Body of pancreas (tissue), 4 donors: ENCODE data around the gene S100A13. TPM values are rescaled to one million over a fixed set of nuclear protein-coding genes. Genes with fewer than 3 reads are reported as not detected.

ENCODE experiments used
- ATAC-seq: fragments of 150-250 bp; one replicate; pipeline ENCODE4 v1.9.1; 2016
- DNase-seq, 4 donors: peaks; one replicate each; pipeline ENCODE4 v3.0.0-alpha.2; 2019
- H3K27ac ChIP-seq, 4 donors: fragments of 200-600 bp; sonication (generic); 1 replicate in 3 of 4; 2 replicates in 1 of 4; pipeline versions ENCODE4 v1.5.1 to v1.6.1; 2016 to 2019; ENCODE audit warnings: mild to moderate bottlenecking in 1 of 4, mixed read lengths in 1 of 4, moderate library complexity in 1 of 4
- H3K27me3 ChIP-seq, 2 donors: fragments of 200-600 bp; sonication (generic); one replicate each; pipeline ENCODE4 v1.6.0; 2016; ENCODE audit warnings: mild to moderate bottlenecking in 1 of 2
- H3K36me3 ChIP-seq, 2 donors: fragments of 200-600 bp; sonication (generic); replicated peaks in 1 of 2; 2 replicates each; pipeline ENCODE4 v1.5.1; 2016; ENCODE audit warnings: low read depth in 2 of 2; ENCODE audit not compliant: insufficient read depth in 1 of 2
- H3K4me1 ChIP-seq: fragments of 200-600 bp; sonication (generic); one replicate; pipeline ENCODE4 v1.6.0; 2016
- H3K4me3 ChIP-seq, 2 donors: fragments of 200-600 bp; sonication (generic); 1 replicate in 1 of 2; 2 replicates in 1 of 2; pipeline ENCODE4 v1.5.1; 2016 to 2019
- H3K9me3 ChIP-seq, 3 donors: fragments of 200-600 bp; sonication (generic); 1 replicate in 2 of 3; 2 replicates in 1 of 3; pipeline ENCODE4 v1.5.1; 2016
- POLR2A ChIP-seq, 3 donors: fragments of 450-650 bp; IDR thresholded peaks; one replicate each; pipeline ENCODE4 v1.6.1; 2016; ENCODE audit warnings: antibody characterized with exemption in 3 of 3, mild to moderate bottlenecking in 2 of 3
- WGBS, 2 donors: methylation state at CpG; one replicate each; pipeline ENCODE4 v1.1.5; 2017; 5-methylcytosine and 5-hydroxymethylcytosine counted together
- intact Hi-C: fragments of 100-400 bp; cut with DNase I; formaldehyde crosslinking; loops from one replicate; pipeline ENCODE4 v1.15.1; 2023
- total RNA-seq, 2 donors: library from RNA; depleted of rRNA; stranded (reverse); fragments of >200 nt; gene quantifications; one replicate each; pipeline ENCODE4 v1.1.0, GENCODE V29; 2016
- TF ChIP-seq, protein P1 (sequence below), 7 experiments: fragments of 450-650 bp in 4 of 7; fragments of 200-600 bp in 3 of 7; sonication (generic) in 3 of 7; IDR thresholded peaks; one replicate each; pipeline ENCODE4 v1.5.1; 2016 to 2019; ENCODE audit warnings: antibody characterized with exemption in 7 of 7

Gene S100A13
- total RNA-seq, 2 donors from 2014 or later = 65.3 to 88.7 TPM

- Histone ChIP-seq H3K27me3 (no peaks in the 10 kb centered on the region), H3K27ac (peak overlapping the region; percentile 75 to 83 (median 80)), H3K9me3 (no peaks in the 10 kb centered on the region), H3K4me1 (peaks cover 61% of the 10 kb centered on the region), H3K36me3 (peaks cover 9 to 13% of the 10 kb centered on the region in 2 donors), H3K4me3 (no peak overlapping the region)
- TF ChIP-seq, protein P1, sequence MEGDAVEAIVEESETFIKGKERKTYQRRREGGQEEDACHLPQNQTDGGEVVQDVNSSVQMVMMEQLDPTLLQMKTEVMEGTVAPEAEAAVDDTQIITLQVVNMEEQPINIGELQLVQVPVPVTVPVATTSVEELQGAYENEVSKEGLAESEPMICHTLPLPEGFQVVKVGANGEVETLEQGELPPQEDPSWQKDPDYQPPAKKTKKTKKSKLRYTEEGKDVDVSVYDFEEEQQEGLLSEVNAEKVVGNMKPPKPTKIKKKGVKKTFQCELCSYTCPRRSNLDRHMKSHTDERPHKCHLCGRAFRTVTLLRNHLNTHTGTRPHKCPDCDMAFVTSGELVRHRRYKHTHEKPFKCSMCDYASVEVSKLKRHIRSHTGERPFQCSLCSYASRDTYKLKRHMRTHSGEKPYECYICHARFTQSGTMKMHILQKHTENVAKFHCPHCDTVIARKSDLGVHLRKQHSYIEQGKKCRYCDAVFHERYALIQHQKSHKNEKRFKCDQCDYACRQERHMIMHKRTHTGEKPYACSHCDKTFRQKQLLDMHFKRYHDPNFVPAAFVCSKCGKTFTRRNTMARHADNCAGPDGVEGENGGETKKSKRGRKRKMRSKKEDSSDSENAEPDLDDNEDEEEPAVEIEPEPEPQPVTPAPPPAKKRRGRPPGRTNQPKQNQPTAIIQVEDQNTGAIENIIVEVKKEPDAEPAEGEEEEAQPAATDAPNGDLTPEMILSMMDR (IDR thresholded peaks at IDR 0.05) = no peak
- TF ChIP-seq POLR2A (IDR thresholded peaks at IDR 0.05) = peak in 1 of 3 donors; percentile 5
- 11 to 15% methylated on average over 3 of the region's 3 CpGs for WGBS, 2 donors
- DNase-seq (peak in 3 of 4 donors; percentile 46 to 68 (median 63)), ATAC-seq (peak; percentile 12)
- intact Hi-C loops = no loop called here
Measured at GRCh38 chr1:153649137-153649862, 22.0 kb upstream of the S100A13 start.

- TF ChIP-seq, protein P1 (IDR thresholded peaks at IDR 0.05) = no peak
- TF ChIP-seq POLR2A (IDR thresholded peaks at IDR 0.05) = no peak
- WGBS, 2 donors = 81 to 83% methylated on average over 10 of the region's 10 CpGs
- intact Hi-C loops = no loop called here
- DNase-seq = no peak
- peaks cover 67% of the 10 kb centered on the region for H3K4me1 ChIP-seq
- no peak for ATAC-seq
- no peak overlapping the region for H3K4me3 ChIP-seq
- peaks cover 11 to 13% of the 10 kb centered on the region in 2 donors for H3K36me3 ChIP-seq
- H3K9me3 ChIP-seq = no peaks in the 10 kb centered on the region
- no peaks in the 10 kb centered on the region for H3K27me3 ChIP-seq
- H3K27ac ChIP-seq = peak overlapping the region in 3 of 4 donors; percentile 75 to 83 (median 81)
Measured at GRCh38 chr1:153648000-153648643, 20.8 kb upstream of the S100A13 start.

DNA sequence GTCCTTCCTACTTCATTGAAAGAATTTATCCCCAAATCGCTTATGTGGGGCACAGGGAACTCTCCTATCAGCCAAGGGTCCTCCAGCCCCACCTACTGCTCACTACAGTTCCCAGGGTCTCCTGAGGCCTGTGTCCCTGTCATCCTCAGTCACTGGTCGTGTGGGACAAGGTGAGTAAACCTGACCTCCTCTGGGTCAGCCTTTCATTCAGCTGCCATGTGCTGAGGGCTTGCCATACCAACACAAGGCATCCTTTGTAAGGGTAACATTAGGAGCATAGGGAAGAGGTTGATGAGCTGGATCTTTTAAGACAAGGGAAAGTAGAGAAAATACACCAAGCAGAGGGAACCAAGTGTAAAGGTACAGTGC is 20.0 kb upstream of the S100A13 start:
- Histone ChIP-seq H3K9me3 (no peaks in the 10 kb centered on the region), H3K27ac (peak overlapping the region in 2 of 4 donors; percentile 36 to 83), H3K27me3 (no peaks in the 10 kb centered on the region), H3K36me3 (peaks cover 13 to 18% of the 10 kb centered on the region in 2 donors), H3K4me3 (no peak overlapping the region), H3K4me1 (peaks cover 67% of the 10 kb centered on the region)
- intact Hi-C loops = no loop called here
- no peak for ATAC-seq
- no peak for TF ChIP-seq POLR2A (IDR thresholded peaks at IDR 0.05)
- TF ChIP-seq, protein P1 (IDR thresholded peaks at IDR 0.05) = no peak
- WGBS, 2 donors = 61 to 65% methylated on average over 2 of the region's 2 CpGs
- no peak for DNase-seq

DNA sequence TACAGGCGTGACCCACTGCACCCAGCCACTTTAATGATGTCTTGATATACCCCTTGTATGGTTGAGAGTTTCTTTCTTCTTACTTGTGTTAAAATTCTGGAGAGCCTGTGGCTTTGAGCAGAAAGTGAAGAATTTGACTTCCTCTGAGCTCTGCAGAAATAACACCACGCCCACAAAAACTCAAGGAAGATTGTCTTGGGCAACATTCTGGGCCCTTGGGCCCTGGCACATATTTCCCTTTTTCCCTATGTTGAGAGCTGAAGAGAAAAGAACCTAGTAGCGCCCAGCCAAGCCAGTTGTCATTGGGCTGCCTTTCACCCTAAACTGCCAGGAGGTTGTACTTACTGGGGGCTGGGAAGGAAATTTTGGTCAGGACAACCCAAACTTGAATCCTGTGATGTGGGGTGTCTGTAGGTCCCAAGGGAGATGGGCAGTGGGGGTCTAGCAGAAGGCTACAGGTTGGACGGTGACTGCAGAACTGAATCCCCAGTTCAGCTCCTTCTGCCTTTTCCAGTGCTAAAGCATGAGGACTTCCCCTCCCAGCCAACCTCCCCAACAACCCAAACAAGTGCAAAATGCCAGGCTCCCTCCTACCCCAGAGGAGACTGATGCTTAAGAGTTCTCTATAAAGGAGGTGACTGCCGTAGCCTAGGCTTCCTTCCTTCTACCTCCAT is 19.5 kb upstream of the S100A13 start:
- Histone ChIP-seq H3K4me1 (peaks cover 72% of the 10 kb centered on the region), H3K9me3 (no peaks in the 10 kb centered on the region), H3K27me3 (no peaks in the 10 kb centered on the region), H3K36me3 (peaks cover 13 to 23% of the 10 kb centered on the region in 2 donors), H3K4me3 (no peak overlapping the region), H3K27ac (peak overlapping the region in 2 of 4 donors; percentile 36 to 83)
- ATAC-seq = no peak
- DNase-seq = peak in 1 of 4 donors; percentile 41
- intact Hi-C loops = no loop called here
- no peak for TF ChIP-seq POLR2A (IDR thresholded peaks at IDR 0.05)
- 77 to 94% methylated on average over 5 of the region's 5 CpGs for WGBS, 2 donors

GRCh38 chr1:153643816-153644215 is 16.5 kb upstream of the S100A13 start:
- Histone ChIP-seq H3K4me1 (peaks cover 81% of the 10 kb centered on the region), H3K27me3 (no peaks in the 10 kb centered on the region), H3K36me3 (peaks cover 22 to 39% of the 10 kb centered on the region in 2 donors), H3K9me3 (no peaks in the 10 kb centered on the region), H3K27ac (peak overlapping the region in 3 of 4 donors; percentile 10 to 38 (median 36)), H3K4me3 (no peak overlapping the region)
- TF ChIP-seq POLR2A (IDR thresholded peaks at IDR 0.05) = no peak
- TF ChIP-seq, protein P1 (IDR thresholded peaks at IDR 0.05) = no peak
- no peak for DNase-seq
- intact Hi-C loops = no loop called here
- ATAC-seq = peak; percentile 19
